Liver (tissue), 9 donors: ENCODE measurements around the gene RSU1. TPM values are rescaled to one million over a fixed set of nuclear protein-coding genes. Genes with fewer than 3 reads are reported as not detected.

Source experiments
- DNase-seq: peaks from one replicate; pipeline ENCODE4 v3.0.0-alpha.2; 2017; ENCODE audit warnings: low spot score
- H3K27ac ChIP-seq, 2 donors: one replicate each; pipeline ENCODE4 v1.7.0; 2013; ENCODE audit warnings: inconsistent platforms in 2 of 2, low read length in 2 of 2, control low read depth in 1 of 2, low read depth in 1 of 2, mild to moderate bottlenecking in 1 of 2
- H3K27me3 ChIP-seq, 4 donors: one replicate each; pipeline versions ENCODE4 v1.6.1 to v1.7.0; 2013; ENCODE audit warnings: low read length in 3 of 4, inconsistent platforms in 1 of 4, mild to moderate bottlenecking in 1 of 4, moderate library complexity in 1 of 4; ENCODE audit not compliant: control insufficient read depth in 4 of 4, insufficient read depth in 4 of 4
- H3K36me3 ChIP-seq, 4 donors: one replicate each; pipeline versions ENCODE4 v1.6.1 to v1.7.0; 2013; ENCODE audit warnings: low read length in 3 of 4, mild to moderate bottlenecking in 3 of 4, low read depth in 1 of 4, moderate library complexity in 1 of 4; ENCODE audit not compliant: control insufficient read depth in 4 of 4, insufficient read depth in 3 of 4
- H3K4me1 ChIP-seq, 4 donors: one replicate each; pipeline versions ENCODE4 v1.6.1 to v1.7.0; 2013; ENCODE audit warnings: low read length in 3 of 4, mild to moderate bottlenecking in 3 of 4, moderate library complexity in 1 of 4; ENCODE audit not compliant: control insufficient read depth in 4 of 4, insufficient read depth in 4 of 4
- H3K4me3 ChIP-seq, 3 donors: one replicate each; pipeline versions ENCODE4 v1.6.1 to v1.7.0; 2013; ENCODE audit warnings: low read length in 3 of 3, control low read depth in 1 of 3, low read depth in 1 of 3, mild to moderate bottlenecking in 1 of 3
- H3K9ac ChIP-seq, 2 donors: one replicate each; pipeline ENCODE4 v1.7.0; 2013; ENCODE audit warnings: low read length in 2 of 2, mild to moderate bottlenecking in 2 of 2, moderate library complexity in 2 of 2, control low read depth in 1 of 2, low read depth in 1 of 2
- H3K9me3 ChIP-seq, 4 donors: one replicate each; pipeline versions ENCODE4 v1.6.1 to v1.7.0; 2013; ENCODE audit warnings: low read length in 3 of 4; ENCODE audit not compliant: control insufficient read depth in 4 of 4
- CTCF ChIP-seq: fragments of 150-350 bp; IDR thresholded peaks from 2 replicates; pipeline ENCODE4 v1.5.1; 2017; ENCODE audit warnings: improper control_type of control experiment, low read depth, low read length; ENCODE audit not compliant: missing input control
- FOXA2 ChIP-seq: IDR thresholded peaks from 2 replicates; pipeline ENCODE4 v1.6.1; 2016; ENCODE audit warnings: antibody characterized with exemption
- GABPA ChIP-seq, 2 donors: IDR thresholded peaks in 1 of 2; conservative IDR thresholded peaks in 1 of 2; 2 replicates each; pipeline ENCODE4 v1.6.1; 2016; ENCODE audit warnings: antibody characterized with exemption in 2 of 2, mild to moderate bottlenecking in 1 of 2, moderate library complexity in 1 of 2
- HNF4A ChIP-seq, 2 donors: conservative IDR thresholded peaks; 2 replicates each; pipeline ENCODE4 v1.6.1; 2016; ENCODE audit warnings: antibody characterized with exemption in 2 of 2, mild to moderate bottlenecking in 2 of 2
- MAX ChIP-seq: IDR thresholded peaks from 2 replicates; pipeline ENCODE4 v1.6.1; 2016; ENCODE audit warnings: antibody characterized with exemption
- RAD21 ChIP-seq, 2 donors: IDR thresholded peaks; 2 replicates each; pipeline ENCODE4 v1.6.1; 2016; ENCODE audit warnings: antibody characterized with exemption in 2 of 2, mild to moderate bottlenecking in 2 of 2
- RXRA ChIP-seq, 2 donors: IDR thresholded peaks; 2 replicates each; pipeline ENCODE4 v1.6.1; 2017 to 2018; ENCODE audit warnings: antibody characterized with exemption in 2 of 2, mild to moderate bottlenecking in 1 of 2
- SP1 ChIP-seq: IDR thresholded peaks from 2 replicates; pipeline ENCODE4 v1.6.1; 2018; ENCODE audit warnings: antibody characterized with exemption, mild to moderate bottlenecking
- TAF1 ChIP-seq: conservative IDR thresholded peaks from 2 replicates; pipeline ENCODE4 v1.6.1; 2016; ENCODE audit warnings: antibody characterized with exemption, mild to moderate bottlenecking
- YY1 ChIP-seq: IDR thresholded peaks from 2 replicates; pipeline ENCODE4 v1.6.1; 2016; ENCODE audit warnings: antibody characterized with exemption, mild to moderate bottlenecking
- WGBS: extraction: QIAGEN DNeasy Blood & Tissue Kit; methylation state at CpG from one replicate; pipeline ENCODE4 v1.1.7; 2013; 5-methylcytosine and 5-hydroxymethylcytosine counted together
- polyA plus RNA-seq, 2 donors: library from polyadenylated mRNA; stranded (reverse) in 1 of 2; unstranded in 1 of 2; fragments of 200-250 nt in 1 of 2; fragments of >200 nt in 1 of 2; fragmentation: Nextera tagmentation in 1 of 2; extraction: Ambion mirVana in 1 of 2; gene quantifications; one replicate each; pipeline versions ENCODE4 v1.2.1 to v1.2.3, GENCODE V29; 2013 to 2015
- total RNA-seq, 2 donors: library from RNA; depleted of rRNA; stranded (reverse); fragments of >200 nt; gene quantifications; one replicate each; pipeline ENCODE4 v1.2.3, GENCODE V29; 2014
- TF ChIP-seq, protein P1 (sequence below): IDR thresholded peaks from 2 replicates; pipeline ENCODE4 v1.6.1; 2016; ENCODE audit warnings: antibody characterized with exemption, mild to moderate bottlenecking
- TF ChIP-seq, protein P2 (sequence below): IDR thresholded peaks from 2 replicates; pipeline ENCODE4 v1.6.1; 2016; ENCODE audit warnings: antibody characterized with exemption
- donor health status: healthy.
- donor health status: healthy.
- donor health status: healthy.
- donor health status: healthy.
- donor health status: healthy.

Gene RSU1
- total and polyA plus RNA-seq, 4 donors = 19.2 to 38.2 (median 28.0) TPM

DNA sequence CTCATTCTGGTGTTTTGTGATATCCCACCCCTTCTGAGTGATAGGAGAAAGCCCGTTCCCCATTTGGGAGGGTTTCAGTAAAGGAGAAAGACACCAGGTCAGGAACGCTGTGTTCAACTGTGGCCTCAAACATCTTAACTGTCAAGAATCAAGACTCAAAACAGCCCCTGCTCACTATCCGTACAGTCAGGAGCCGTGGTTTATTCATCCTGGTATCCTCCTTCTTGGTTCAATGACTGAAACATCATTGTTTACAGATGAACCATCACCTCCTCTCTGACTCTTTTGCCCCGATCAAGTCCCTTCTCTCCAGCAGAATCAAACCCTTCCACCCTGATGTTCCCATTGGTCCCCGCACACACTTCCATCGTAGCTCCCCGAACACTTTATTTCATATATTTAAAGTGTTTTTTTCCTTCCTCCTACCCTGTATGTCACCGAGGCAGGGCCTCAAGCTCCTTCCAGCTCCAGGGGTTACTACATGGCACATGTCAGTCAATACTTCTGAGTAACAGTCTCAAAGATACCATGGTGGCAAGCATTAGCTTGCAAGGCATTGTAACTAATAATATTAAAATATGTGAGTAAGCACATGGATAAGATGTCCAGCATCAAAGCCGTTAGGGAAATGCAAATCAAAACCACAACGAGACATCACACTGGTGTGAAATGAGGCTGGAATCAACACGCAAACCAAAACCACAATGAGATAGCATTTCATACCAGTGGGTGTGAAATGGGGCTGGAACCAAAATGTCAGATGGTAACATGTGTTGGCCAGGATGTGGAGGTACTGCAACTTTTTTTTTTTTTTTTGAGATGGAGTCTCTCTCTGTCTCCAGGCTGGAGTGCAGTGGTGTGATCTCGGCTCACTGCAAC is 170.8 kb downstream of the RSU1 start:
- H3K36me3 ChIP-seq = no peaks in the 10 kb centered on the region
- DNase-seq = no peak
- no peaks in the 10 kb centered on the region for H3K4me1 ChIP-seq
- TF ChIP-seq MAX = no peak
- TF ChIP-seq FOXA2 = no peak
- TF ChIP-seq YY1 = no peak
- TF ChIP-seq RAD21 (IDR thresholded peaks at IDR 0.05) = no peak
- TF ChIP-seq CTCF = no peak
- TF ChIP-seq, protein P1, sequence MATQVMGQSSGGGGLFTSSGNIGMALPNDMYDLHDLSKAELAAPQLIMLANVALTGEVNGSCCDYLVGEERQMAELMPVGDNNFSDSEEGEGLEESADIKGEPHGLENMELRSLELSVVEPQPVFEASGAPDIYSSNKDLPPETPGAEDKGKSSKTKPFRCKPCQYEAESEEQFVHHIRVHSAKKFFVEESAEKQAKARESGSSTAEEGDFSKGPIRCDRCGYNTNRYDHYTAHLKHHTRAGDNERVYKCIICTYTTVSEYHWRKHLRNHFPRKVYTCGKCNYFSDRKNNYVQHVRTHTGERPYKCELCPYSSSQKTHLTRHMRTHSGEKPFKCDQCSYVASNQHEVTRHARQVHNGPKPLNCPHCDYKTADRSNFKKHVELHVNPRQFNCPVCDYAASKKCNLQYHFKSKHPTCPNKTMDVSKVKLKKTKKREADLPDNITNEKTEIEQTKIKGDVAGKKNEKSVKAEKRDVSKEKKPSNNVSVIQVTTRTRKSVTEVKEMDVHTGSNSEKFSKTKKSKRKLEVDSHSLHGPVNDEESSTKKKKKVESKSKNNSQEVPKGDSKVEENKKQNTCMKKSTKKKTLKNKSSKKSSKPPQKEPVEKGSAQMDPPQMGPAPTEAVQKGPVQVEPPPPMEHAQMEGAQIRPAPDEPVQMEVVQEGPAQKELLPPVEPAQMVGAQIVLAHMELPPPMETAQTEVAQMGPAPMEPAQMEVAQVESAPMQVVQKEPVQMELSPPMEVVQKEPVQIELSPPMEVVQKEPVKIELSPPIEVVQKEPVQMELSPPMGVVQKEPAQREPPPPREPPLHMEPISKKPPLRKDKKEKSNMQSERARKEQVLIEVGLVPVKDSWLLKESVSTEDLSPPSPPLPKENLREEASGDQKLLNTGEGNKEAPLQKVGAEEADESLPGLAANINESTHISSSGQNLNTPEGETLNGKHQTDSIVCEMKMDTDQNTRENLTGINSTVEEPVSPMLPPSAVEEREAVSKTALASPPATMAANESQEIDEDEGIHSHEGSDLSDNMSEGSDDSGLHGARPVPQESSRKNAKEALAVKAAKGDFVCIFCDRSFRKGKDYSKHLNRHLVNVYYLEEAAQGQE = no peak
- no peak for TF ChIP-seq RXRA (IDR thresholded peaks at IDR 0.05)
- no peak for TF ChIP-seq HNF4A (conservative IDR thresholded peaks at IDR 0.05)
- TF ChIP-seq SP1 = no peak
- TF ChIP-seq TAF1 = no peak
- TF ChIP-seq, protein P2, sequence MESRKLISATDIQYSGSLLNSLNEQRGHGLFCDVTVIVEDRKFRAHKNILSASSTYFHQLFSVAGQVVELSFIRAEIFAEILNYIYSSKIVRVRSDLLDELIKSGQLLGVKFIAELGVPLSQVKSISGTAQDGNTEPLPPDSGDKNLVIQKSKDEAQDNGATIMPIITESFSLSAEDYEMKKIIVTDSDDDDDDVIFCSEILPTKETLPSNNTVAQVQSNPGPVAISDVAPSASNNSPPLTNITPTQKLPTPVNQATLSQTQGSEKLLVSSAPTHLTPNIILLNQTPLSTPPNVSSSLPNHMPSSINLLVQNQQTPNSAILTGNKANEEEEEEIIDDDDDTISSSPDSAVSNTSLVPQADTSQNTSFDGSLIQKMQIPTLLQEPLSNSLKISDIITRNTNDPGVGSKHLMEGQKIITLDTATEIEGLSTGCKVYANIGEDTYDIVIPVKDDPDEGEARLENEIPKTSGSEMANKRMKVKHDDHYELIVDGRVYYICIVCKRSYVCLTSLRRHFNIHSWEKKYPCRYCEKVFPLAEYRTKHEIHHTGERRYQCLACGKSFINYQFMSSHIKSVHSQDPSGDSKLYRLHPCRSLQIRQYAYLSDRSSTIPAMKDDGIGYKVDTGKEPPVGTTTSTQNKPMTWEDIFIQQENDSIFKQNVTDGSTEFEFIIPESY = no peak
- 94% methylated on average over 13 of the region's 13 CpGs for WGBS
- H3K9me3 ChIP-seq = no peaks in the 10 kb centered on the region
- H3K27ac ChIP-seq = no peak overlapping the region
- H3K9ac ChIP-seq = no peak overlapping the region
- no peaks in the 10 kb centered on the region for H3K27me3 ChIP-seq
- no peak overlapping the region for H3K4me3 ChIP-seq

DNA sequence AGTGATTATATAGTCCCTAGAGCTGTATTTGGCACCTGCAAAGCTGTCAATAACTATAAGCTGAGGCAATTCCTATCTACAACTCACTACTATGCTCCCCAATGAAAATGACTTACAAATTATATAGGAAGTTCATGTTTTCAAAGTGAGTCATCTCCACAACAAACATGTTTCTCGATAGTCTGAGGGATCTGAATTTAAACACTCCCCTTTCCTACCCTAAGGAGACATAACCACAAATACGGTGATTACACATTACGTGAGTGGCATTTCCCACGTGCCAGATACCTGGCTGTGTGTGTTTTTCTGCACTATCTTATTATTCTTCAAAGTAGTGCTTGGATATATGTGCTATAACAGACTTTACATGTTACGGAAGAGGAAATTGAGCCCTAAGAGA is 173.1 kb downstream of the RSU1 start:
- no peaks in the 10 kb centered on the region for H3K9me3 ChIP-seq
- no peak overlapping the region for H3K27ac ChIP-seq
- TF ChIP-seq GABPA (IDR thresholded peaks at IDR 0.05 in 1 of 2, conservative IDR thresholded peaks at IDR 0.05 in 1 of 2) = no peak
- no peak for TF ChIP-seq RAD21 (IDR thresholded peaks at IDR 0.05)
- no peak overlapping the region for H3K9ac ChIP-seq
- no peak overlapping the region for H3K4me3 ChIP-seq
- no peak for DNase-seq
- no peaks in the 10 kb centered on the region for H3K27me3 ChIP-seq
- H3K36me3 ChIP-seq = no peaks in the 10 kb centered on the region
- H3K4me1 ChIP-seq = no peaks in the 10 kb centered on the region
- WGBS = 91% methylated on average over 5 of the region's 5 CpGs
